ENCODE measurements around the gene PSMD3.
A peak's percentile ranks its signal among the peaks of the same experiment; 100 is the strongest.

Gene PSMD3

GRCh38 chr17:39981766-39982375 lies 1.3 kb downstream of the PSMD3 start:
- peak overlapping the region; percentile 97 for H3K4me3 ChIP-seq (ENCODE audit: low read length)
- H3K4me2 ChIP-seq (ENCODE audit: low read length): peak overlapping the region; percentile 98
- peak overlapping the region; percentile 93 for H3K9ac ChIP-seq (ENCODE audit: low read length)
- no peak for TF ChIP-seq EZH2phosphoT487 (IDR thresholded peaks at IDR 0.05; ENCODE audit: low read depth)
- no peak for TF ChIP-seq CTCF (IDR thresholded peaks at IDR 0.05; ENCODE audit: low read depth, low read length)
- no peak overlapping the region for H2AFZ ChIP-seq (ENCODE audit: low read depth, low read length)
- no peaks in the 10 kb centered on the region for H3K9me3 ChIP-seq (ENCODE audit: insufficient read depth, low read length)
- H3K79me2 ChIP-seq (ENCODE audit: low read length): peaks cover 36% of the 10 kb centered on the region
- H3K27me3 ChIP-seq (ENCODE audit: low read depth, low read length): no peaks in the 10 kb centered on the region
- H3K36me3 ChIP-seq (replicated peaks; ENCODE audit: low read depth, low read length): peaks cover 27% of the 10 kb centered on the region
- H3K27ac ChIP-seq (ENCODE audit: low read length): peak overlapping the region; percentile 70; the same call in 1 of the 2 replicates
- H4K20me1 ChIP-seq (ENCODE audit: insufficient read depth, low read length): peaks cover 18% of the 10 kb centered on the region
- H3K4me1 ChIP-seq (ENCODE audit: low read length): peaks cover 16% of the 10 kb centered on the region

- TF ChIP-seq CTCF (IDR thresholded peaks at IDR 0.05; ENCODE audit: low read depth, low read length) (no peak), EZH2phosphoT487 (IDR thresholded peaks at IDR 0.05; ENCODE audit: low read depth) (no peak)
- Histone ChIP-seq H3K9me3 (ENCODE audit: insufficient read depth, low read length) (no peaks in the 10 kb centered on the region), H3K27ac (ENCODE audit: low read length) (no peak overlapping the region), H3K36me3 (replicated peaks; ENCODE audit: low read depth, low read length) (peaks cover 71% of the 10 kb centered on the region), H3K9ac (ENCODE audit: low read length) (no peak overlapping the region), H3K4me1 (ENCODE audit: low read length) (no peaks in the 10 kb centered on the region), H3K27me3 (ENCODE audit: low read depth, low read length) (no peaks in the 10 kb centered on the region), H3K4me2 (ENCODE audit: low read length) (no peak overlapping the region), H3K79me2 (ENCODE audit: low read length) (peaks cover 9% of the 10 kb centered on the region), H3K4me3 (ENCODE audit: low read length) (no peak overlapping the region), H4K20me1 (ENCODE audit: insufficient read depth, low read length) (no peaks in the 10 kb centered on the region), H2AFZ (ENCODE audit: low read depth, low read length) (no peak overlapping the region)
Observed at GRCh38 chr17:39988206-39988810, 7.7 kb downstream of the PSMD3 start.

GRCh38 chr17:39994448-39994847 lies 13.8 kb downstream of the PSMD3 start:
- H3K27me3 ChIP-seq (ENCODE audit: low read depth, low read length): no peaks in the 10 kb centered on the region

More at GRCh38 chr17:39994448-39994847, 13.8 kb downstream of the PSMD3 start:
- Histone ChIP-seq H3K27ac (ENCODE audit: low read length) (no peak overlapping the region), H3K4me1 (ENCODE audit: low read length) (no peaks in the 10 kb centered on the region), H3K9me3 (ENCODE audit: insufficient read depth, low read length) (no peaks in the 10 kb centered on the region), H3K9ac (ENCODE audit: low read length) (no peak overlapping the region), H2AFZ (ENCODE audit: low read depth, low read length) (no peak overlapping the region), H4K20me1 (ENCODE audit: insufficient read depth, low read length) (no peaks in the 10 kb centered on the region), H3K79me2 (ENCODE audit: low read length) (no peaks in the 10 kb centered on the region), H3K4me3 (ENCODE audit: low read length) (no peak overlapping the region), H3K36me3 (replicated peaks; ENCODE audit: low read depth, low read length) (peaks cover 62% of the 10 kb centered on the region), H3K4me2 (ENCODE audit: low read length) (no peak overlapping the region)
- TF ChIP-seq CTCF (IDR thresholded peaks at IDR 0.05; ENCODE audit: low read depth, low read length) (no peak), EZH2phosphoT487 (IDR thresholded peaks at IDR 0.05; ENCODE audit: low read depth) (no peak)
